ENCODE data around the gene C11orf21. TPM values are rescaled to one million over a fixed set of nuclear protein-coding genes. Genes with fewer than 3 reads are reported as not detected.
A peak's percentile ranks its signal among the peaks of the same experiment; 100 is the strongest.

Gene C11orf21
- total RNA-seq, 1 donor from 2014 or later = 0.16 TPM

GRCh38 chr11:2320568-2321310 is 19.0 kb upstream of the C11orf21 start:
- DNase-seq = no peak

GRCh38 chr11:2319791-2320472 is 18.2 kb upstream of the C11orf21 start:
- no peak for DNase-seq

- no peak for DNase-seq
These were observed 17.0 kb upstream of the C11orf21 start for GRCh38 chr11:2318707-2319106.

GRCh38 chr11:2318123-2318522 is 16.4 kb upstream of the C11orf21 start:
- DNase-seq = no peak

- no peak for DNase-seq
These were observed 15.8 kb upstream of the C11orf21 start for GRCh38 chr11:2317354-2318050.

- no peak for DNase-seq
These were observed 15.2 kb upstream of the C11orf21 start for GRCh38 chr11:2316963-2317244.

GRCh38 chr11:2316169-2316962 is 14.6 kb upstream of the C11orf21 start:
- DNase-seq = no peak

- no peak for DNase-seq
These were observed 13.9 kb upstream of the C11orf21 start for GRCh38 chr11:2315395-2316168.

GRCh38 chr11:2314525-2315394 is 13.0 kb upstream of the C11orf21 start:
- peak; percentile 18 for DNase-seq

- DNase-seq = no peak
These were observed 12.4 kb upstream of the C11orf21 start for GRCh38 chr11:2314136-2314524.

GRCh38 chr11:2313051-2313951 is 11.6 kb upstream of the C11orf21 start:
- no peak for DNase-seq

GRCh38 chr11:2312232-2313042 is 10.7 kb upstream of the C11orf21 start:
- DNase-seq = no peak

- no peak for DNase-seq
These were observed 9.8 kb upstream of the C11orf21 start for GRCh38 chr11:2311353-2312133.

- DNase-seq = no peak
These were observed 9.2 kb upstream of the C11orf21 start for GRCh38 chr11:2310786-2311352.

- DNase-seq = no peak
These were observed 8.5 kb upstream of the C11orf21 start for GRCh38 chr11:2310073-2310785.

- no peak for DNase-seq
These were observed 7.7 kb upstream of the C11orf21 start for GRCh38 chr11:2309251-2310072.

All from occipital lobe (tissue), 2 donors.